Coronary artery (tissue), 2 donors: ENCODE results near the gene TBC1D32.
A peak's percentile ranks its signal among the peaks of the same experiment; 100 is the strongest.
"Not testable (repeated sequence)": the region's sequence is repeated elsewhere in the genome, so short reads cannot be mapped to it uniquely, and the experiment has no call there.

Source experiments
- DNase-seq: peaks from one replicate; pipeline ENCODE4 v3.0.0-alpha.2; 2017; ENCODE audit warnings: low spot score
- H3K27ac ChIP-seq, 2 donors: fragments of 200-600 bp; sonication (generic); one replicate each; pipeline ENCODE4 v1.5.1; 2016 to 2019
- H3K4me3 ChIP-seq: fragments of 200-600 bp; sonication (generic); 2 replicates; pipeline ENCODE4 v1.5.1; 2016; ENCODE audit warnings: mild to moderate bottlenecking, moderate library complexity
- TF ChIP-seq, protein P1 (sequence below): fragments of 200-600 bp; sonication (generic); IDR thresholded peaks from one replicate; pipeline ENCODE4 v1.5.1; 2019; ENCODE audit warnings: antibody characterized with exemption

The TBC1D32 gene

DNA sequence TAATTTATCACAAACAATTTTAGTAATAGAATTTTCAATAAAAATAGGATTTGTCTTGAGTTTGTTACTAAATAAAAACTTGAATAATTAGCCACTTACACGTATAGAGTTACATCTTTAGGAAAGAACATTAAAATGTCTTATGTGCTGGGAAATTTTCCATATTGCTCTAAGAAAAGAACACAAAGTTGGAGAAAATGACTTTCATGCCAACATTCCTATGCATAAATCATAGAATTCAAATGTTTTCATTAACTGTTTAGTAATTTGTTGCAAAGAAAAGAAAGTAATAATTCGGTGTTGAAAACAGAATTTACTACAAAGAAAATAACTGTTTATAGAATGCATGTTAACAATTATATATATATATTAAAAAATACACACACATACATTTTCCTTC is 4.7 kb upstream of the TBC1D32 start:
- TF ChIP-seq, protein P1, sequence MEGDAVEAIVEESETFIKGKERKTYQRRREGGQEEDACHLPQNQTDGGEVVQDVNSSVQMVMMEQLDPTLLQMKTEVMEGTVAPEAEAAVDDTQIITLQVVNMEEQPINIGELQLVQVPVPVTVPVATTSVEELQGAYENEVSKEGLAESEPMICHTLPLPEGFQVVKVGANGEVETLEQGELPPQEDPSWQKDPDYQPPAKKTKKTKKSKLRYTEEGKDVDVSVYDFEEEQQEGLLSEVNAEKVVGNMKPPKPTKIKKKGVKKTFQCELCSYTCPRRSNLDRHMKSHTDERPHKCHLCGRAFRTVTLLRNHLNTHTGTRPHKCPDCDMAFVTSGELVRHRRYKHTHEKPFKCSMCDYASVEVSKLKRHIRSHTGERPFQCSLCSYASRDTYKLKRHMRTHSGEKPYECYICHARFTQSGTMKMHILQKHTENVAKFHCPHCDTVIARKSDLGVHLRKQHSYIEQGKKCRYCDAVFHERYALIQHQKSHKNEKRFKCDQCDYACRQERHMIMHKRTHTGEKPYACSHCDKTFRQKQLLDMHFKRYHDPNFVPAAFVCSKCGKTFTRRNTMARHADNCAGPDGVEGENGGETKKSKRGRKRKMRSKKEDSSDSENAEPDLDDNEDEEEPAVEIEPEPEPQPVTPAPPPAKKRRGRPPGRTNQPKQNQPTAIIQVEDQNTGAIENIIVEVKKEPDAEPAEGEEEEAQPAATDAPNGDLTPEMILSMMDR = no peak
- Histone ChIP-seq H3K4me3 (no peak overlapping the region), H3K27ac (no peak overlapping the region)
- no peak for DNase-seq

DNA sequence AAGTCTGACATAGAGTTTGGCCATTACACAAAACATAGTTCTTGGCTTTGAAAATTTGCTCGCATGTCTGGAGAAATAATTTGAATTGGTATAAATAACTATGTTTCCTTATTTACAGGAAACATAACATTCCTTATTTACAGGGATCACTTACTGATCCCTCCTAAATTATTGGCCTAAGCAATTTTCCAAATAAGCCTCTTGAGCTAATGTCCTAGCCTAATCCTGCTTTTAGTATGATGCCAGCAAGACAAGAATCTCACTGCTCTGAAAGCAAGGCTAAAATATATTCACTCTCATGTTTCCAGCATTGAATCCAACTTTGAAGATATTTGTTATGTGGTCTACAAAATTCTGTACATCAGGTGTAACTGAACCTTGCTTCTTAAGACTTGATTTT is 4.1 kb upstream of the TBC1D32 start:
- DNase-seq = no peak
- TF ChIP-seq, protein P1 = no peak
- H3K4me3 ChIP-seq = no peak overlapping the region
- H3K27ac ChIP-seq = no peak overlapping the region

- TF ChIP-seq, protein P1 = no peak
- peak overlapping the region; percentile 91 for H3K4me3 ChIP-seq
- peak overlapping the region; percentile 90 to 96 for H3K27ac ChIP-seq
- DNase-seq = no peak
These were observed 1.1 kb upstream of the TBC1D32 start for GRCh38 chr6:121335087-121336008.

DNA sequence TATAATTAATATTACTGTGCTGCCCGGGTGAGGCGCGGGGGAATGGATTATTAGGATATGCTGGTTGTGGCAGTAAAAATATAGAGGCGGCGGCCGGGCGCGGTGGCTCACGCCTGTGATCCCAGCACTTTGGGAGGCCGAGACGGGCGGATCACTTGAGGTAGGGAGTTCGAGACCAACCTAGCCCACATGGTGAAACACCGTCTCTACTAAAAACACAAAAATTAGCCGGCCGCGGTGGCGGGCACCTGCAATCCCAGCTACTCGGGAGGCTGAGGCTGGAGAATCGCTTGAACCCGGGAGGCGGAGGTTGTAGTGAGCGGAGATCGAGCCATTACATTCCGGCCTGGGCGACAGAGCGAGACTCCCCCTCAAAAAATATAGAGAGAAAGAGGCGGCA is 586 bp downstream of the TBC1D32 start:
- H3K27ac ChIP-seq, DNase-seq, H3K4me3 ChIP-seq: not testable (repeated sequence)

DNA sequence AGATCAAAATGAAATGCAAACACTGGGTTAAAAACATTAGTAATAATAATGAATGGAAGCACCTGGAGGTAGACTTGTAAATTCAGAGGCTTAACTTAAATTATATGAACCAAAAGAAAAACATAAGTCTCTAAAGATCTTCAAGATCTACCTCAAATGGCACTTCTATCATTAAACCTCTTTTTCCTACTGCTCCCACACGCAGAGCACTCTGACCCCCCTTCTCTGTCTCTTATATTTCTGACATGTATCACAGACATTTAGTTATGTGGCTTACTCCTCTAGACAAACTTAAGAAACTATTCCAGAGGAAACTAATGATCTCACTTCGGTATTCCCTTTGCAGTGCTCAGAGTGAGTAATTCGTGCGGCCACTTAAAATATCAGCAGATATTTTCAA is 1.1 kb downstream of the TBC1D32 start:
- Histone ChIP-seq H3K27ac (no peak overlapping the region), H3K4me3 (no peak overlapping the region)
- DNase-seq = no peak
- TF ChIP-seq, protein P1 = no peak

DNA sequence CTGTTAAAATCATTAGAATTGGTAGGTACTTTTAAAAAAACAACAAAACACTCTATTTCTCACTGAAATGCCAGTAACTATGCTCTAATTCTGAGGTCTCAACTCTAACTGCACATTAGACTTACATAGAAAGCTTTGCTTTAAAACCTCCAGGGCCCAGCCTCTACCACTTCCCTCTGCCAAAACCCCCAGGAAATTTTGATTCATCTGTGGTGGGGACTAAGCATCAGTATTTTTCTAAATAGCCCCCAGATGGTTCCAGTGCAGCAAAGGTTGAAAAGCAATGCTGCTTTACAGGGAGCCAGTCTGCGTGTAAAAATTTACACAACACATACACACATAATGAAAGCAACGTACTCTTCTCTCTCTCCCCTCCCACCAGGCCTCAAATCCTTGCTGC is 3.8 kb downstream of the TBC1D32 start:
- no peak for DNase-seq
- H3K27ac ChIP-seq = no peak overlapping the region
- H3K4me3 ChIP-seq = no peak overlapping the region
- TF ChIP-seq, protein P1 = no peak

GRCh38 chr6:121321282-121321681 is 13.0 kb downstream of the TBC1D32 start:
- no peak overlapping the region for H3K4me3 ChIP-seq
- H3K27ac ChIP-seq = no peak overlapping the region
- DNase-seq = no peak
- TF ChIP-seq, protein P1 = no peak
